Right hindlimb (tissue), 1 donor: Measurements from ENCODE around the gene C14orf93.
A peak's percentile ranks its signal among the peaks of the same experiment; 100 is the strongest.

ENCODE experiments used
- DNase-seq: peaks from one replicate; pipeline ENCODE4 v3.0.0-alpha.2; 2018

C14orf93 gene

GRCh38 chr14:23045419-23046357 lies 35.7 kb upstream of the C14orf93 start:
- no peak for DNase-seq

GRCh38 chr14:23044840-23045239 lies 34.9 kb upstream of the C14orf93 start:
- no peak for DNase-seq

- DNase-seq, result no peak
Observed at GRCh38 chr14:23043754-23044153, 33.8 kb upstream of the C14orf93 start.

- DNase-seq, result no peak
Observed at GRCh38 chr14:23043145-23043544, 33.2 kb upstream of the C14orf93 start.

- no peak for DNase-seq
Observed at GRCh38 chr14:23042162-23042965, 32.4 kb upstream of the C14orf93 start, which contains the start of gene PSMB11. PSMB11 (plus strand) TSS chr14:23042212; CDS start chr14:23042226, 14 bp downstream.

- no peak for DNase-seq
Observed at GRCh38 chr14:23041729-23042128, 31.8 kb upstream of the C14orf93 start.

GRCh38 chr14:23040100-23040499 lies 30.2 kb upstream of the C14orf93 start:
- DNase-seq, result no peak

- no peak for DNase-seq
Observed at GRCh38 chr14:23035303-23036144, 25.6 kb upstream of the C14orf93 start.

GRCh38 chr14:23034498-23035302 lies 24.8 kb upstream of the C14orf93 start, which contains the start of gene PSMB5:
PSMB5 (minus strand) TSS chr14:23034900; CDS start chr14:23034881, 19 bp downstream.
- peak; percentile 93 for DNase-seq

- no peak for DNase-seq
Observed at GRCh38 chr14:23033801-23034497, 24.0 kb upstream of the C14orf93 start.

- no peak for DNase-seq
Observed at GRCh38 chr14:23033251-23033727, 23.3 kb upstream of the C14orf93 start.

GRCh38 chr14:23030936-23031335 lies 21.0 kb upstream of the C14orf93 start:
- no peak for DNase-seq

- no peak for DNase-seq
Observed at GRCh38 chr14:23028799-23029198, 18.9 kb upstream of the C14orf93 start.

GRCh38 chr14:23025151-23025814 lies 15.3 kb upstream of the C14orf93 start:
- DNase-seq, result no peak

GRCh38 chr14:23024612-23025075 lies 14.7 kb upstream of the C14orf93 start:
- no peak for DNase-seq

- no peak for DNase-seq
Observed at GRCh38 chr14:23023795-23024152, 13.8 kb upstream of the C14orf93 start.

GRCh38 chr14:23023022-23023794 lies 13.3 kb upstream of the C14orf93 start:
- no peak for DNase-seq

- DNase-seq, result no peak
Observed at GRCh38 chr14:23021889-23022442, 12.0 kb upstream of the C14orf93 start.

- no peak for DNase-seq
Observed at GRCh38 chr14:23021434-23021833, 11.5 kb upstream of the C14orf93 start.
